GM18520 (cell line): ENCODE measurements around the gene DLG2.

Experiments used
- ATAC-seq: cut with Tn5 transposase; IDR thresholded peaks from one replicate; pipeline ENCODE4 v1.9.1; 2021; ENCODE audit not compliant: unreplicated experiment

The DLG2 gene

DNA sequence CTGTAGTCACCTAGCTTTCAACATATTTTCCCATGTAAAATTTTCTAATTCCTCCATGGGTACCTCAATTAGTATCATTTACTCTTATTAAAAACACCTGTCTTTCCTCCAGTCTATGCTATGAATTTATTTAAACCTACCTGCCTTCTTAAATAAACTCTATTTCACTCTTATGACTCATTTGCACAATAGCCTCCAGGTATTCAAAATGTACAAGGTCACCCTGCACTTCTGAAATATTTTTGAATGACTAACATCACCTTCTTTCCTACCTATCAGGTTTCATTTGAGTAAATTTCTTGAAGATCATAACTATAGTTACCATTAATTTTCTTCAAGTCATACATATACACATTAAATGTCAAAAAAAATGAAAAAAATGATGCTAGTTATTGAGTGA, 939.7 kb downstream of the DLG2 start:
- ATAC-seq, result no peak

- ATAC-seq, result no peak
Measured at GRCh38 chr11:84686716-84687115, 940.4 kb downstream of the DLG2 start.

GRCh38 chr11:84685976-84686375, 941.2 kb downstream of the DLG2 start:
- no peak for ATAC-seq

DNA sequence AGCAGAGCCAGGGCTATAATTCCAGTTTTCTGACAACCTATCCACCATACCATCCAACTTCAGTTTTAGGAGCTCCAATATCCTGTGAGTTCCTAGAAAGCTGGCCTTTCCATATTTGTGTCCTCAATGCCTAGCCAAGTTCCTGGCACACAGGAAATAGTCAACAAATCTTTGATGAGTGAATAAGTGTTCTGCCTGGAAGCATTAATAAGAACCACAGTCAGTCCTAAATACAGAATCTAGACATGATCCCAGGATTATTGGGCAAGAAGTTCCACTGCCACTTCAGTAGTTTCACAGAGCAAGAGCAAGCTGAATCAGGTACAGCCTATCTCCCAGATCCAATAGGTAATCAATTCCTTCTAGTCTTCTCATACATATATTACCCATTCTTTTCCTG, 942.0 kb downstream of the DLG2 start:
- no peak for ATAC-seq

DNA sequence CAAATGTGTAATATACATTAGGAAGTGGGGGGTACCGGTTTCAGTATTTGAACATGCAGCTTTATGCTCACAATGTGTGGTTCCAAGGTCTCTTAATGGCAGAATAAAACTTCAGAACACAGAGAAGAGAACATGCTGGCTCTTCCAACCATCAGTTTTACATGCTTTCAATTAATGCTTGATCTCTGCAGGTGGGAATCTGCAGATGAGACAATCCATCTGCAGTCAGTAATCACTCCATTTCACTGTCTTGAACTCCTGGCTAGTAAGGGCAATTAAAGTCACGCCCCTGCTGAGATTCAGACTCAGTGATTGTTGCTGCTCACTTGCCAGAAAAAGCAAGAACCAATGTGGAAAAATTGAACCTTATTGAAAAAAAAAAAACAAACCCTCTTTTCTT, 945.7 kb downstream of the DLG2 start:
- ATAC-seq, result no peak

GRCh38 chr11:84675396-84676025, 951.6 kb downstream of the DLG2 start:
- ATAC-seq, result no peak

DNA sequence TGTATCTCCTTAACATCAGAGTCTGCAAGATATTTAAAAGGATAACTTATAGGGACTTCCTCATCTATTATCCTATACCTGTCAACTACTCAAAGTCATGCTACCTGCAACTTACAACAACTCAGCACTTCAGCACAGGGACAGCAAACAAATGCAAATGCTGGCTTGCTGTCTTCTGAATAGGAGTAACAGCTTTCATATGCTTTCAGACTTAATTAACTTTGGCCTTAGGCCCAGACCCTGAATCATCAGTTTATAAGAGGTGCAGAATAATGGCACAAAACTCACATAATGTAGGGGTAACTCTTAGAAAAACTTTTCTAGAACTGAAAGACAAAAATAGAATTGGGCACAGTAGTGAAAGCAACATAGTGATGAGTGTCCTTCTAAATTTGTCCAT, 953.4 kb downstream of the DLG2 start:
- no peak for ATAC-seq

DNA sequence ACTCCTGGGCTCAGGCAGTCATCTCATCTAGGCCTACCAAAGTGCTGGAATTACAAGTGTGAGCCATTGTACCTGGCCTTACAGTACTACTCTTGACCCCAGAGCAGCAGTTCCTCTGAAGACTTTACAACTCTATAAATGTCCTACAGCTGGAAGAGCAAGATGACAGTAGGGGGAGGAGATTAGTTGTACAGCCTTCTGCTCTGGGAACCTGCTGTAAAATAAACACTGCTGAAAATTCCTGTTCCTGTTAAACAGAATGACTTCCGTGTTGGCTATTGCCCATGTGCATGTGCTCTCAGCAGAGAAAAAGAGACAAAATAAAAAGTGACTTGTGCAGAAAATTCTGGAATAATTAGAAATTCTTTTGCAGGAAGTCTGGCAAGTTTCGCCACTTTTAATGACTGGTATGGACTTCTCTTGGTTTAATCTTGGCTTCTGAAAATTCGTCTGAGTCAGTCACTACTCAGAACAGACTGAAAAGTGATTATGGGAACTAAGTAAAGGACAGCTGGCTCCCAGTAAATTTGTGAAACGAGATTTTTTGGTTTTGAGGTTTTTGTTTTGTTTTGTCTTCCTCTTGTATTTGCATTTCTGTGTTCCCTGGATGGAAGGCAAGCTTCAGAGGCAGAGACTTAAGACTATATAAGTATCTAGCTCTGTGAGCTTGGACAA, 955.7 kb downstream of the DLG2 start:
- ATAC-seq, result no peak

DNA sequence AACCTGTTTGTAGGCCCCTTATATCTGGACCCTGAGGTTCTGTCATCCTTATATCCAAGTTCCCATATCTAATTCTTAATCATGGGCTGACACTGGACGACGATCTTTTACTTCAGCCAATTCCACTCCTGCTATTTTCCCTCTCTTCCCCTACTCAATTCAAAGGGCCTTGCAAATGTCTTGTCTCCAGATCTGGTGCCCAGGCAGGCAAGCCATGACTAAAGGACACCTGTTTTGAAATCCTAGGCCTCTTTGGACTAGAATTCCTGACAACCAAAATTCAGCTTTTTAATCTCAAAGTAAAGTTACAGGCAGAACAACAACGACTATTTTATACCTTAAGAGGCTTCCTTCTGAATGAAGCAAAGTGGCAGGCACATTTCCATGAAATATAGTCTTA, 963.4 kb downstream of the DLG2 start:
- no peak for ATAC-seq

GRCh38 chr11:84660257-84660977, 966.7 kb downstream of the DLG2 start:
- ATAC-seq, result no peak

GRCh38 chr11:84655712-84656111, 971.4 kb downstream of the DLG2 start:
- ATAC-seq, result no peak

GRCh38 chr11:84648471-84648870, 978.7 kb downstream of the DLG2 start:
- ATAC-seq, result no peak

DNA sequence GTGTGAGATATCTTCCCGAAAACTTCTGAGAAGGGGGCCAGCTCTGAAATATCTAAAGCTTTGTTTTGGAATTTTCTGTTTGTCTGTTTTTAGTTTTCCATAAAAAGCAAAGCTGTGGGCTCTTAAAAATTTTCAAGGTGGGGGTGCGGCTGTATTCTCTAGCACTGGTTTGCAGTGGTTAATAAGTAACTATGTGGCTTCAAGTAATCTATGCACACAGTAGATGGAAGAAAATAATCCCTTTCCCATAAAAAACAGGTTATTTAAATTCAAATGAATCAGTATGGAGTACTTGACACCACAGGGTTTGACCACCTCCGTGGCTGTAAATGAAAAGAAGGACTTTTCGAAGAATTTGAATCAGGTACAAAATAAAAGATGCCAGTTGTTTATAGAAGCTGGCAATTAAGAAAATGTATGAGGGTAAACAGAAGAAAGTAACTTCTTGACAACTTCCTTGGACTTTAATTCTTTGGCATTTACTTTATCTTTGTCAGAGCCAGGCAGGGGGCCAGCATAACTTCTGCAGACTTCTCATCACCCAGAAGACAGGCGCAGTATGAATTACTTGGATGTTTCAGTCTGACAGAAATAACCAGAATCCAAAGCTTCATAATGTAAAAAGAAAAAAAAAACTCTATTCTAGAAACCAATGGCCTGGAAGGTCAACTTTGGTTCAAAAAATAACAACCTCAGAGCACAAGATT, 981.0 kb downstream of the DLG2 start:
- no peak for ATAC-seq

- no peak for ATAC-seq
Measured at GRCh38 chr11:84642500-84642899, 984.6 kb downstream of the DLG2 start.

GRCh38 chr11:84634309-84634708, 992.8 kb downstream of the DLG2 start:
- no peak for ATAC-seq

DNA sequence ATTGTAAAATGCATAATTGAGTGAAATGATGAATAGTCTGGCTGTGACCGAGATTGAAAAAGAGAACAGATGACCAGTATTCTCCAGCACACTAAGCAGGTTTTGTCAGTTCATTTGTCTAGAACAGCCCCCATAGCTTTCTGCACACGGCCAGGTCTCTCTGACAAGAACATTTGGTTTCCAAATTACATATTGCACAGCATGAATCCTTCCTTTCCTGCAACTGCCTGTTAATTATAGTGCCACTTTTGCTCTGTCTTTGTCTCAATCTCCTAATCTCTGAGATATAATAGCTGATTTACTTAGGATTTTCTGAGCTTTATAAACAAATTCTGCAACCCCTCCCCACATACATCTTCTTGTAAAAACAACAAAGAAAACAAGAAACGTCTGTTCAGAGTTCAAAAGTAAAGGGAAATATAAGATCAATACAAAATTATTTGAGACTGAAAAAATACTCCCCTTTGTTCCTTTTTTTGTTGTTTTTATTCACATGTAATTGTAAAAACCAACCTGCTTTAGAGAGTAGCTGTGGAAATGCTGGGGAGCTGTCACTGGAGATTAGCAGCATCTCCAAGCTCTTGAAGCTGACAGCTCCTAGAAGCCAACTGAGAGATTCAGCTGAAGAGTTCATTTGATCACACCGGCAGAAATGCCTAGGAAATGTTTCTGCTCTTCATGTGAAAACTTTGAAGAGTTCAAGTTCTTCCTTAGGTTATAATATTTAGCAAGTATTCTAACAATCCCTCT, 998.1 kb downstream of the DLG2 start:
- ATAC-seq, result no peak

DNA sequence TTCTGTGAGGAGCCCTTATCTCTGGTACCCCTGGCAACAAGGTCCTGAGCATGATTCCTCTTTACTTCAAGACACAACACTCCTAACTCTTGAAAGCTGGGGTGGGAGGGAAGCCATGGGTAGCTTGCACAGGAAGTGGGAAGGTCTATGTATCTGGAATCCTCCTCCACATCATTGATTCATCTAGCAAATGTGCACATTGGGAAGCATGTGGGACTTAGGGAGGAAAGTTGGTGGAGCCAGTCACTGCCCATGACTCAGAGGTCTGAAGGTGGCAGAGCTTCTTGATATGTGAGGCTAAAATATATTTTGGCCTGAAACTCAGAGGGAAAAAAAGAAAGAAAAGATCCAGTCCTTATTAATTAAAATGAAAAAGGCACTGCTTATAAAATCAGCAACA, 1000.9 kb downstream of the DLG2 start:
- no peak for ATAC-seq

- ATAC-seq, result no peak
Measured at GRCh38 chr11:84612645-84613044, 1014.5 kb downstream of the DLG2 start.

DNA sequence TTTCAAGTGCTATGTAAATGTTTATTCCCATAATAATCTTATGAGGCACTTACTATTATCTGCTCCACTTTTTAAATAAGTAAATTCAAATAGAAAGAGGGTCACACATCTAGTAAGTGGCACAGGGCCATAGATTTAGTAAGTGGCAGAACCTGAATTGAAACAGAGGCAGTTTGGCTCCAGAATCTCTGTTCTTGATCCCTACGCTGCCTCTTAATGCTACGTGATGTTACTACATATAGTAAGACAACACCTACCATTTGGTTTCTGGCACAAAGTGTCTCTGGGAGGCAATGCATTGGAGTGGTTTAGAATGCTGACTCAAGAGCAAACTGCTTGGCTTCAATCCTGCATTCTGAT, 1018.3 kb downstream of the DLG2 start:
- no peak for ATAC-seq

- no peak for ATAC-seq
Measured at GRCh38 chr11:84607975-84608836, 1018.9 kb downstream of the DLG2 start.
